Naive B cell (primary cell): ENCODE measurements around the gene NOC2L. TPM values are rescaled to one million over a fixed set of nuclear protein-coding genes. Genes with fewer than 3 reads are reported as not detected.

Experiments
- ATAC-seq, 2 donors: fragments of 150-1000 bp; cut with Tn5 transposase; 2 replicates each; pipeline ENCODE4 v1.10.0; 2021; ENCODE audit warnings: low read depth in 2 of 2, mild to moderate bottlenecking in 2 of 2, moderate library complexity in 2 of 2
- DNase-seq: peaks from one replicate; pipeline ENCODE4 v3.0.0; 2022
- H3K27ac Mint-ChIP-seq, 6 donors: one replicate each; pipeline ENCODE4 v1.8.0; 2020 to 2022; ENCODE audit warnings: mild to moderate bottlenecking in 6 of 6, mixed read lengths in 6 of 6, moderate library complexity in 5 of 6, inconsistent platforms in 2 of 6
- H3K27me3 Mint-ChIP-seq, 3 donors: one replicate each; pipeline ENCODE4 v1.8.0; 2021 to 2022; ENCODE audit warnings: mixed read lengths in 3 of 3, mild to moderate bottlenecking in 1 of 3
- H3K36me3 Mint-ChIP-seq, 2 donors: one replicate each; pipeline ENCODE4 v1.8.0; 2020 to 2022; ENCODE audit warnings: mixed read lengths in 2 of 2, inconsistent platforms in 1 of 2, mild to moderate bottlenecking in 1 of 2
- H3K4me1 Mint-ChIP-seq, 3 donors: one replicate each; pipeline ENCODE4 v1.8.0; 2020 to 2022; ENCODE audit warnings: mixed read lengths in 3 of 3, inconsistent platforms in 1 of 3, mild to moderate bottlenecking in 1 of 3, moderate library complexity in 1 of 3
- H3K4me3 Mint-ChIP-seq, 8 donors: one replicate each; pipeline ENCODE4 v1.8.0; 2020 to 2022; ENCODE audit warnings: mild to moderate bottlenecking in 8 of 8, mixed read lengths in 8 of 8, moderate library complexity in 8 of 8, inconsistent platforms in 2 of 8
- H3K9me3 Mint-ChIP-seq, 7 donors: one replicate each; pipeline ENCODE4 v1.8.0; 2020 to 2022; ENCODE audit warnings: mixed read lengths in 7 of 7, mild to moderate bottlenecking in 5 of 7, inconsistent platforms in 2 of 7, moderate library complexity in 1 of 7
- polyA plus RNA-seq, 6 donors: library from polyadenylated mRNA; unstranded; fragments of 300-500 nt; fragmentation: Illumina TruSeq; gene quantifications; one replicate each; pipeline ENCODE4 v1.2.3, GENCODE V29; 2021; ENCODE audit warnings: low read depth in 6 of 6

Gene NOC2L
- polyA plus RNA-seq, 6 donors from 2014 or later: 50.8 to 78.2 (median 60.4) TPM

- Mint-ChIP-seq H3K36me3 (peaks cover 4 to 18% of the 10 kb centered on the region in 2 donors), H3K4me1 (peaks cover 6 to 16% (median 12%) of the 10 kb centered on the region in 3 donors), H3K27ac (no peak overlapping the region), H3K27me3 (peaks cover 4 to 17% (median 13%) of the 10 kb centered on the region in 3 donors), H3K4me3 (no peak overlapping the region), H3K9me3 (no peaks in the 10 kb centered on the region)
- ATAC-seq: no peak
- no peak for DNase-seq
Observed at GRCh38 chr1:944341-945325, 14.4 kb downstream of the NOC2L start.

GRCh38 chr1:943545-944340 lies 15.3 kb downstream of the NOC2L start:
- ATAC-seq (no peak), DNase-seq (no peak)
- Mint-ChIP-seq H3K4me1 (peaks cover 9 to 16% (median 12%) of the 10 kb centered on the region in 3 donors), H3K36me3 (peaks cover 0 to 9% of the 10 kb centered on the region in 2 donors), H3K27me3 (peaks cover 4 to 26% (median 22%) of the 10 kb centered on the region in 3 donors), H3K4me3 (peak overlapping the region in 1 of 8 donors; percentile 61), H3K9me3 (no peaks in the 10 kb centered on the region), H3K27ac (no peak overlapping the region)

GRCh38 chr1:942864-943533 lies 16.1 kb downstream of the NOC2L start:
- peaks cover 0 to 9% of the 10 kb centered on the region in 2 donors for H3K36me3 Mint-ChIP-seq
- H3K27me3 Mint-ChIP-seq: peaks cover 4 to 34% (median 29%) of the 10 kb centered on the region in 3 donors
- ATAC-seq (no peak), DNase-seq (no peak)
- H3K4me1 Mint-ChIP-seq: peaks cover 9 to 16% (median 12%) of the 10 kb centered on the region in 3 donors
- no peak overlapping the region for H3K27ac Mint-ChIP-seq
- H3K4me3 Mint-ChIP-seq: peak overlapping the region in 5 of 8 donors; percentile 20 to 61 (median 25)
- H3K9me3 Mint-ChIP-seq: no peaks in the 10 kb centered on the region

GRCh38 chr1:942411-942821 lies 16.6 kb downstream of the NOC2L start:
- H3K9me3 Mint-ChIP-seq: no peaks in the 10 kb centered on the region
- ATAC-seq (peak in 1 of 2 donors; percentile 9), DNase-seq (no peak)
- peaks cover 4 to 38% (median 35%) of the 10 kb centered on the region in 3 donors for H3K27me3 Mint-ChIP-seq
- peaks cover 9 to 16% (median 12%) of the 10 kb centered on the region in 3 donors for H3K4me1 Mint-ChIP-seq
- H3K4me3 Mint-ChIP-seq: peak overlapping the region in 1 of 8 donors; percentile 20
- H3K36me3 Mint-ChIP-seq: peaks cover 0 to 9% of the 10 kb centered on the region in 2 donors
- H3K27ac Mint-ChIP-seq: no peak overlapping the region

GRCh38 chr1:941588-942383 lies 17.3 kb downstream of the NOC2L start:
- Mint-ChIP-seq H3K36me3 (peaks cover 0 to 9% of the 10 kb centered on the region in 2 donors), H3K9me3 (no peaks in the 10 kb centered on the region), H3K27me3 (peaks cover 4 to 44% (median 41%) of the 10 kb centered on the region in 3 donors), H3K27ac (peak overlapping the region in 1 of 6 donors; percentile 74), H3K4me1 (peaks cover 9 to 16% (median 12%) of the 10 kb centered on the region in 3 donors), H3K4me3 (peak overlapping the region; percentile 9 to 90 (median 82))
- DNase-seq (no peak), ATAC-seq (peak; percentile 16 to 28)

GRCh38 chr1:941015-941587 lies 18.0 kb downstream of the NOC2L start:
- Mint-ChIP-seq H3K4me1 (peaks cover 9 to 16% (median 12%) of the 10 kb centered on the region in 3 donors), H3K4me3 (peak overlapping the region; percentile 9 to 90 (median 82)), H3K9me3 (no peaks in the 10 kb centered on the region), H3K36me3 (peaks cover 0 to 9% of the 10 kb centered on the region in 2 donors), H3K27me3 (peaks cover 4 to 46% (median 45%) of the 10 kb centered on the region in 3 donors), H3K27ac (peak overlapping the region in 1 of 6 donors; percentile 74)
- DNase-seq (no peak), ATAC-seq (peak; percentile 1 to 20)

- peaks cover 6 to 16% (median 12%) of the 10 kb centered on the region in 3 donors for H3K4me1 Mint-ChIP-seq
- no peak for DNase-seq
- ATAC-seq: peak; percentile 29 to 47
Observed at GRCh38 chr1:940107-941014, 18.7 kb downstream of the NOC2L start.

GRCh38 chr1:939511-940106 lies 19.4 kb downstream of the NOC2L start:
- no peak for ATAC-seq
- Mint-ChIP-seq H3K27me3 (peaks cover 4 to 58% (median 57%) of the 10 kb centered on the region in 3 donors), H3K4me3 (peak overlapping the region in 6 of 8 donors; percentile 1 to 82 (median 58)), H3K27ac (no peak overlapping the region), H3K9me3 (no peaks in the 10 kb centered on the region), H3K4me1 (peaks cover 9 to 10% (median 9%) of the 10 kb centered on the region in 3 donors), H3K36me3 (no peaks in the 10 kb centered on the region)
- no peak for DNase-seq

More at GRCh38 chr1:940107-941014, 18.7 kb downstream of the NOC2L start:
- Mint-ChIP-seq H3K27ac (no peak overlapping the region), H3K36me3 (peaks cover 0 to 2% of the 10 kb centered on the region in 2 donors), H3K9me3 (no peaks in the 10 kb centered on the region), H3K27me3 (peaks cover 4 to 50% (median 50%) of the 10 kb centered on the region in 3 donors), H3K4me3 (peak overlapping the region; percentile 47 to 90 (median 82))

GRCh38 chr1:938711-939489 lies 20.2 kb downstream of the NOC2L start:
- DNase-seq (no peak), ATAC-seq (no peak)
- peak overlapping the region in 5 of 8 donors; percentile 1 to 82 (median 56) for H3K4me3 Mint-ChIP-seq

GRCh38 chr1:938088-938683 lies 20.9 kb downstream of the NOC2L start:
- H3K36me3 Mint-ChIP-seq: no peaks in the 10 kb centered on the region
- peaks cover 4 to 65% (median 62%) of the 10 kb centered on the region in 3 donors for H3K27me3 Mint-ChIP-seq
- no peaks in the 10 kb centered on the region for H3K9me3 Mint-ChIP-seq
- peak overlapping the region in 1 of 6 donors; percentile 67 for H3K27ac Mint-ChIP-seq
- peaks cover 9 to 10% (median 9%) of the 10 kb centered on the region in 3 donors for H3K4me1 Mint-ChIP-seq
- no peak overlapping the region for H3K4me3 Mint-ChIP-seq
- ATAC-seq (peak in 1 of 2 donors; percentile 11), DNase-seq (no peak)

More at GRCh38 chr1:938711-939489, 20.2 kb downstream of the NOC2L start:
- H3K36me3 Mint-ChIP-seq: no peaks in the 10 kb centered on the region
- peaks cover 4 to 59% (median 58%) of the 10 kb centered on the region in 3 donors for H3K27me3 Mint-ChIP-seq
- H3K9me3 Mint-ChIP-seq: no peaks in the 10 kb centered on the region
- H3K27ac Mint-ChIP-seq: no peak overlapping the region
- peaks cover 9 to 10% (median 9%) of the 10 kb centered on the region in 3 donors for H3K4me1 Mint-ChIP-seq
